ENCODE results near the gene POLR2M. TPM values are rescaled to one million over a fixed set of nuclear protein-coding genes. Genes with fewer than 3 reads are reported as not detected.

POLR2M gene
- total RNA-seq, 2 experiments from 2014 or later: 76.1 to 87.2 TPM

- Mint-ChIP-seq H3K4me3 (no peak overlapping the region), H3K4me1 (peaks cover 2% of the 10 kb centered on the region), H3K36me3 (ENCODE audit: low read depth) (no peaks in the 10 kb centered on the region), H3K9me3 (ENCODE audit: low read depth) (no peaks in the 10 kb centered on the region), H3K27ac (no peak overlapping the region), H3K27me3 (no peaks in the 10 kb centered on the region)
- intact Hi-C loops (cut with DNase I, micrococcal nuclease): no loop called here
- ChIA-PET POLR2A (no interaction called here), CTCF (interaction anchor here (0.7 to 1.2 kb wide), 2 partner anchors 24 to 27 kb away, joined by 3 read pairs; no protein-coding TSS in a partner anchor)
- no peak for ATAC-seq
- DNase-seq: no peak
Observed at GRCh38 chr15:57738734-57739237, 32.3 kb downstream of the POLR2M start.

GRCh38 chr15:57740048-57740447 is 33.5 kb downstream of the POLR2M start:
- DNase-seq (no peak), ATAC-seq (no peak)
- H3K4me3 Mint-ChIP-seq: no peak overlapping the region
- no peaks in the 10 kb centered on the region for H3K9me3 Mint-ChIP-seq (ENCODE audit: low read depth)
- H3K27me3 Mint-ChIP-seq: no peaks in the 10 kb centered on the region
- H3K4me1 Mint-ChIP-seq: peaks cover 2% of the 10 kb centered on the region
- POLR2A ChIA-PET: no interaction called here
- CTCF ChIA-PET: interaction anchor here (0.7 to 0.8 kb wide), 2 partner anchors 8 to 121 kb away, joined by 4 to 5 read pairs; no protein-coding TSS in a partner anchor
- H3K27ac Mint-ChIP-seq: no peak overlapping the region
- intact Hi-C loops (cut with DNase I, micrococcal nuclease): loop anchor here in 1 of 2 experiments (10.0 kb wide), 1 partner anchor 325 kb away; the partner anchor contains the start of gene ALDH1A2
- no peaks in the 10 kb centered on the region for H3K36me3 Mint-ChIP-seq (ENCODE audit: low read depth)

- Mint-ChIP-seq H3K4me1 (peaks cover 2% of the 10 kb centered on the region), H3K4me3 (no peak overlapping the region), H3K27me3 (no peaks in the 10 kb centered on the region), H3K9me3 (ENCODE audit: low read depth) (no peaks in the 10 kb centered on the region), H3K27ac (no peak overlapping the region), H3K36me3 (ENCODE audit: low read depth) (no peaks in the 10 kb centered on the region)
- CTCF ChIA-PET: interaction anchor here (0.8 to 1.0 kb wide), 2 partner anchors 8 to 422 kb away, joined by 3 read pairs; no protein-coding TSS in a partner anchor
- POLR2A ChIA-PET: no interaction called here
- intact Hi-C loops (cut with DNase I, micrococcal nuclease): loop anchor here in 1 of 2 experiments (10.0 kb wide), 1 partner anchor 324 kb away; the partner anchor contains the start of gene ALDH1A2
- ATAC-seq: no peak
- DNase-seq: no peak
Observed at GRCh38 chr15:57741089-57741488, 34.6 kb downstream of the POLR2M start.

GRCh38 chr15:57743424-57743823 is 36.9 kb downstream of the POLR2M start:
- intact Hi-C loops (cut with DNase I, micrococcal nuclease): loop anchor here in 1 of 2 experiments (10.0 kb wide), 1 partner anchor 321 kb away; the partner anchor contains the start of gene ALDH1A2
- Mint-ChIP-seq H3K4me1 (no peaks in the 10 kb centered on the region), H3K9me3 (ENCODE audit: low read depth) (no peaks in the 10 kb centered on the region), H3K27me3 (no peaks in the 10 kb centered on the region), H3K4me3 (no peak overlapping the region), H3K27ac (no peak overlapping the region), H3K36me3 (ENCODE audit: low read depth) (no peaks in the 10 kb centered on the region)
- ChIA-PET POLR2A (no interaction called here), CTCF (interaction anchor here (1.2 to 1.7 kb wide), 3 partner anchors 8 to 118 kb away, joined by 3 to 7 read pairs (median 5); no protein-coding TSS in a partner anchor)
- peak; percentile 12 for DNase-seq
- no peak for ATAC-seq

GRCh38 chr15:57746786-57747185 is 40.3 kb downstream of the POLR2M start:
- no peak for DNase-seq
- no peaks in the 10 kb centered on the region for H3K36me3 Mint-ChIP-seq (ENCODE audit: low read depth)
- H3K9me3 Mint-ChIP-seq (ENCODE audit: low read depth): no peaks in the 10 kb centered on the region
- intact Hi-C loops (cut with DNase I, micrococcal nuclease): loop anchor here in 1 of 2 experiments (10.0 kb wide), 1 partner anchor 318 kb away; the partner anchor contains the start of gene ALDH1A2
- H3K4me1 Mint-ChIP-seq: no peaks in the 10 kb centered on the region
- H3K4me3 Mint-ChIP-seq: no peak overlapping the region
- no peak for ATAC-seq
- no peaks in the 10 kb centered on the region for H3K27me3 Mint-ChIP-seq
- CTCF ChIA-PET: interaction anchor here (0.8 to 6.8 kb wide), 3 partner anchors 14 to 257 kb away, joined by 3 to 77 read pairs (median 6); no protein-coding TSS in a partner anchor
- H3K27ac Mint-ChIP-seq: no peak overlapping the region
- POLR2A ChIA-PET: no interaction called here

GRCh38 chr15:57747206-57747896 is 40.8 kb downstream of the POLR2M start:
- no peak overlapping the region for H3K4me3 Mint-ChIP-seq
- no peak for ATAC-seq
- intact Hi-C loops (cut with DNase I, micrococcal nuclease): loop anchor here in 1 of 2 experiments (10.0 kb wide), 1 partner anchor 317 kb away; the partner anchor contains the start of gene ALDH1A2
- no peaks in the 10 kb centered on the region for H3K4me1 Mint-ChIP-seq
- H3K36me3 Mint-ChIP-seq (ENCODE audit: low read depth): no peaks in the 10 kb centered on the region
- POLR2A ChIA-PET: no interaction called here
- DNase-seq: peak; percentile 27
- CTCF ChIA-PET: interaction anchor here (0.6 to 6.8 kb wide), 4 partner anchors 15 to 1613 kb away, joined by 3 to 77 read pairs (median 4); no protein-coding TSS in a partner anchor
- no peaks in the 10 kb centered on the region for H3K9me3 Mint-ChIP-seq (ENCODE audit: low read depth)
- H3K27ac Mint-ChIP-seq: no peak overlapping the region
- no peaks in the 10 kb centered on the region for H3K27me3 Mint-ChIP-seq

- ChIA-PET POLR2A (no interaction called here), CTCF (interaction anchor here (0.7 to 6.8 kb wide), 7 partner anchors 16 to 319 kb away, joined by 3 to 77 read pairs (median 4); no protein-coding TSS in a partner anchor)
- Mint-ChIP-seq H3K4me3 (no peak overlapping the region), H3K9me3 (ENCODE audit: low read depth) (no peaks in the 10 kb centered on the region), H3K27me3 (no peaks in the 10 kb centered on the region), H3K4me1 (no peaks in the 10 kb centered on the region), H3K36me3 (ENCODE audit: low read depth) (no peaks in the 10 kb centered on the region), H3K27ac (no peak overlapping the region)
- DNase-seq (no peak), ATAC-seq (no peak)
- intact Hi-C loops (cut with DNase I, micrococcal nuclease): loop anchor here (1.0 to 2.0 kb wide), 2 partner anchors 110 kb away; no protein-coding TSS in a partner anchor
Observed at GRCh38 chr15:57751177-57751800, 44.8 kb downstream of the POLR2M start.

GRCh38 chr15:57752436-57752835 is 45.9 kb downstream of the POLR2M start:
- no peak overlapping the region for H3K27ac Mint-ChIP-seq
- no peaks in the 10 kb centered on the region for H3K36me3 Mint-ChIP-seq (ENCODE audit: low read depth)
- ChIA-PET CTCF (interaction anchor here (0.6 to 6.8 kb wide), 2 partner anchors 68 to 108 kb away, joined by 3 to 77 read pairs; no protein-coding TSS in a partner anchor), POLR2A (no interaction called here)
- no peaks in the 10 kb centered on the region for H3K27me3 Mint-ChIP-seq
- ATAC-seq (no peak), DNase-seq (no peak)
- no peak overlapping the region for H3K4me3 Mint-ChIP-seq
- intact Hi-C loops (cut with DNase I, micrococcal nuclease): no loop called here
- H3K9me3 Mint-ChIP-seq (ENCODE audit: low read depth): no peaks in the 10 kb centered on the region
- no peaks in the 10 kb centered on the region for H3K4me1 Mint-ChIP-seq

- Mint-ChIP-seq H3K36me3 (ENCODE audit: low read depth) (no peaks in the 10 kb centered on the region), H3K9me3 (ENCODE audit: low read depth) (no peaks in the 10 kb centered on the region), H3K27ac (no peak overlapping the region), H3K4me1 (no peaks in the 10 kb centered on the region), H3K4me3 (no peak overlapping the region), H3K27me3 (no peaks in the 10 kb centered on the region)
- no peak for ATAC-seq
- CTCF ChIA-PET: interaction anchor here (0.6 to 6.8 kb wide), 2 partner anchors 68 to 108 kb away, joined by 3 to 77 read pairs; no protein-coding TSS in a partner anchor
- no peak for DNase-seq
- intact Hi-C loops (cut with DNase I, micrococcal nuclease): no loop called here
- POLR2A ChIA-PET: no interaction called here
Observed at GRCh38 chr15:57752840-57753239, 46.3 kb downstream of the POLR2M start.

- Mint-ChIP-seq H3K4me3 (no peak overlapping the region), H3K27ac (no peak overlapping the region), H3K36me3 (ENCODE audit: low read depth) (no peaks in the 10 kb centered on the region), H3K27me3 (no peaks in the 10 kb centered on the region), H3K4me1 (no peaks in the 10 kb centered on the region), H3K9me3 (ENCODE audit: low read depth) (no peaks in the 10 kb centered on the region)
- ATAC-seq (no peak), DNase-seq (no peak)
- POLR2A ChIA-PET: no interaction called here
- CTCF ChIA-PET: no interaction called here
- intact Hi-C loops (cut with DNase I, micrococcal nuclease): no loop called here
Observed at GRCh38 chr15:57756466-57756865, 50.0 kb downstream of the POLR2M start.

- H3K9me3 Mint-ChIP-seq (ENCODE audit: low read depth): no peaks in the 10 kb centered on the region
- H3K4me1 Mint-ChIP-seq: no peaks in the 10 kb centered on the region
- ATAC-seq: no peak
- CTCF ChIA-PET: interaction anchor here (0.8 to 2.0 kb wide), 5 partner anchors 19 to 105 kb away, joined by 3 to 6 read pairs (median 3); no protein-coding TSS in a partner anchor
- POLR2A ChIA-PET: no interaction called here
- no peak overlapping the region for H3K27ac Mint-ChIP-seq
- intact Hi-C loops (cut with DNase I, micrococcal nuclease): no loop called here
- H3K27me3 Mint-ChIP-seq: no peaks in the 10 kb centered on the region
- no peak for DNase-seq
- H3K36me3 Mint-ChIP-seq (ENCODE audit: low read depth): no peaks in the 10 kb centered on the region
- no peak overlapping the region for H3K4me3 Mint-ChIP-seq
Observed at GRCh38 chr15:57758560-57758959, 52.0 kb downstream of the POLR2M start.
